K562 (cell line): ENCODE measurements around the gene BDH1. TPM values are rescaled to one million over a fixed set of nuclear protein-coding genes. Genes with fewer than 3 reads are reported as not detected.

ENCODE experiments used
- ATF7 ChIP-seq: fragments of 450-650 bp; IDR thresholded peaks from 2 replicates; pipeline ENCODE4 v1.7.1; 2014; ENCODE audit warnings: mild to moderate bottlenecking, moderate library complexity
- CTBP1 ChIP-seq: fragments of 450-650 bp; IDR thresholded peaks from 2 replicates; pipeline ENCODE4 v1.6.1; 2016; ENCODE audit warnings: borderline replicate concordance
- E4F1 ChIP-seq: fragments of 250-450 bp; sonication (Bioruptor Pico); IDR thresholded peaks from 2 replicates; pipeline ENCODE4 v1.5.0; 2021; ENCODE audit warnings: mild to moderate bottlenecking, borderline replicate concordance
- ESRRA ChIP-seq: fragments of 450-650 bp; IDR thresholded peaks from 2 replicates; pipeline ENCODE4 v1.6.1; 2014; ENCODE audit warnings: low read depth, mild to moderate bottlenecking, moderate library complexity, borderline replicate concordance
- HDAC1 ChIP-seq, 2 experiments: fragments of 450-650 bp; IDR thresholded peaks; 2 replicates each; pipeline ENCODE4 v1.6.1; 2016 to 2017; ENCODE audit warnings: inconsistent platforms in 1 of 2, mild to moderate bottlenecking in 1 of 2, moderate library complexity in 1 of 2
- HDAC6 ChIP-seq: IDR thresholded peaks from 2 replicates; pipeline ENCODE4 v1.6.1; 2012; ENCODE audit warnings: low read depth, mild to moderate bottlenecking, control low read depth, inconsistent platforms, low read length, moderate library complexity
- ILK ChIP-seq: fragments of 450-650 bp; IDR thresholded peaks from 2 replicates; pipeline ENCODE4 v1.6.1; 2016; ENCODE audit warnings: missing genetic modification characterization, low read depth, mild to moderate bottlenecking, missing compliant biosample characterization, moderate library complexity, borderline replicate concordance
- MIER1 ChIP-seq: fragments of 450-650 bp; IDR thresholded peaks from 2 replicates; pipeline ENCODE4 v1.6.1; 2016; ENCODE audit warnings: antibody characterized with exemption, mild to moderate bottlenecking, low read depth
- NFE2 ChIP-seq: IDR thresholded peaks from 2 replicates; pipeline ENCODE4 v1.6.1; 2014; ENCODE audit warnings: antibody characterized with exemption, low read depth
- SETDB1 ChIP-seq: IDR thresholded peaks from one replicate; pipeline ENCODE4 v1.6.1; 2012; ENCODE audit warnings: low read length, control low read depth, inconsistent platforms
- XRCC3 ChIP-seq: fragments of 450-650 bp; IDR thresholded peaks from 2 replicates; pipeline ENCODE4 v1.6.1; 2017; ENCODE audit warnings: mild to moderate bottlenecking, moderate library complexity
- ZBTB40 ChIP-seq, 2 experiments: fragments of 450-650 bp in 1 of 2; sonication (generic) in 1 of 2; formaldehyde crosslinking in 1 of 2; IDR thresholded peaks; 2 replicates each; pipeline versions ENCODE4 v1.7.1 to v1.9.0; 2016 to 2022; ENCODE audit warnings: inconsistent platforms in 1 of 2, mild to moderate bottlenecking in 1 of 2, missing genetic modification reagents in 1 of 2
- ZNF143 ChIP-seq: sonication (generic); formaldehyde crosslinking; IDR thresholded peaks from 2 replicates; pipeline ENCODE4 v1.9.0; 2022; ENCODE audit warnings: mild to moderate bottlenecking, missing genetic modification reagents
- ZNF280A ChIP-seq: fragments of 450-650 bp; IDR thresholded peaks from 2 replicates; pipeline ENCODE4 v1.6.1; 2018; ENCODE audit warnings: mild to moderate bottlenecking, low read depth; ENCODE audit not compliant: partially characterized antibody
- polyA plus RNA-seq, 8 experiments: library from polyadenylated mRNA; depleted of rRNA in 4 of 8; stranded (reverse) in 5 of 8; unstranded in 3 of 8; fragments of >200 nt; fragmentation: Nextera tagmentation in 2 of 8; fragmentation: Illumina TruSeq in 1 of 8; extraction: Ambion mirVana in 2 of 8; extraction: Trizol in 1 of 8; gene quantifications; 2 replicates each; pipeline versions ENCODE4 v1.2.1 to v1.2.3, GENCODE V29; 2011 to 2014; ENCODE audit warnings: inconsistent platforms in 1 of 8, missing spikeins in 1 of 8
- total RNA-seq, 7 experiments: library from RNA; depleted of rRNA in 6 of 7; stranded (reverse); fragments of >200 nt in 6 of 7; fragmentation: Illumina TruSeq in 2 of 7; extraction: Trizol in 2 of 7; gene quantifications; 2 replicates each; pipeline versions ENCODE4 v1.2.1 to v1.2.3, GENCODE V29; 2011 to 2021; ENCODE audit warnings: low replicate concordance in 1 of 7

The BDH1 gene
- total and polyA plus RNA-seq, 9 of the 15 experiments (the other 6 are each of a cell fraction or from before 2014, with no cell fraction given), result 0.07 to 0.89 (median 0.12) TPM; not detected in 3

- TF ChIP-seq MIER1 (no peak), XRCC3 (no peak), HDAC1 (IDR thresholded peaks at IDR 0.05) (peak in 1 of 2 experiments; percentile 51; a peak in 1 of 4 replicates), SETDB1 (no peak), ILK (tag) (no peak), ESRRA (0 out of 2 replicates have a peak, but pooled peaks have one; percentile 50), E4F1 (CRISPR knock-in tag) (no peak), ZBTB40 (IDR thresholded peaks at IDR 0.05) (peak; percentile 39; the same call in 1 of the 2 replicates), ZBTB40 (CRISPR knock-in tag; IDR thresholded peaks at IDR 0.05) (no peak), NFE2 (peak; percentile 97), ZNF143 (CRISPR knock-in tag) (no peak), ZNF280A (no peak), HDAC6 (no peak), ATF7 (peak; percentile 15; the same call in 1 of the 2 replicates), CTBP1 (0 out of 2 replicates have a peak, but pooled peaks have one; percentile 29)
Measured at GRCh38 chr3:197592361-197593045, 36.7 kb upstream of the BDH1 start (continued).
